Non-pigmented ciliary epithelial cell (primary cell): ENCODE results near the gene KHDC4.

Experiments
- DNase-seq: peaks from one replicate; pipeline ENCODE4 v3.0.0-alpha.2; 2010; ENCODE audit warnings: low read depth

The KHDC4 gene

GRCh38 chr1:155969377-155969791, 35.2 kb upstream of the KHDC4 start:
- no peak for DNase-seq

DNA sequence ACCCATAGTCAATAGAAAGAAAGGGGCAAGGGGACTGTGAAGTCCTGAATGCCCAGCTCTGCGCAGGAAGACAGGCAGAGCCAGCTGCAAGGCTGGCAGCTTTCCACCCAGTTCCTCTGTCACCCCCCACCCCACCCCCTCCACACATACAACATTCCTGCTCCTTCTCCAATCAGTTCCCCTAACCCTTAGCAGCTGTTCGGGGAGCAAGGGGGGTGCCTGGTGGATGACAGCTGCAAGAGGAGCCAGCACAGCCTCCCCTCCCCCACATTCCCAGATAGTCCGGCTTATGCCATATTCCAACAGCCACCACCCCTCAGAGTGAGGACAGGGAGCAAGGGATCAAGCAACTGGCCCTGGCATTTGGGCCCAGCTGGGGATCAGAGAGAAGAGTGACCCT, 34.5 kb upstream of the KHDC4 start:
- DNase-seq: no peak

- no peak for DNase-seq
Measured at GRCh38 chr1:155968051-155968400, 33.8 kb upstream of the KHDC4 start.

DNA sequence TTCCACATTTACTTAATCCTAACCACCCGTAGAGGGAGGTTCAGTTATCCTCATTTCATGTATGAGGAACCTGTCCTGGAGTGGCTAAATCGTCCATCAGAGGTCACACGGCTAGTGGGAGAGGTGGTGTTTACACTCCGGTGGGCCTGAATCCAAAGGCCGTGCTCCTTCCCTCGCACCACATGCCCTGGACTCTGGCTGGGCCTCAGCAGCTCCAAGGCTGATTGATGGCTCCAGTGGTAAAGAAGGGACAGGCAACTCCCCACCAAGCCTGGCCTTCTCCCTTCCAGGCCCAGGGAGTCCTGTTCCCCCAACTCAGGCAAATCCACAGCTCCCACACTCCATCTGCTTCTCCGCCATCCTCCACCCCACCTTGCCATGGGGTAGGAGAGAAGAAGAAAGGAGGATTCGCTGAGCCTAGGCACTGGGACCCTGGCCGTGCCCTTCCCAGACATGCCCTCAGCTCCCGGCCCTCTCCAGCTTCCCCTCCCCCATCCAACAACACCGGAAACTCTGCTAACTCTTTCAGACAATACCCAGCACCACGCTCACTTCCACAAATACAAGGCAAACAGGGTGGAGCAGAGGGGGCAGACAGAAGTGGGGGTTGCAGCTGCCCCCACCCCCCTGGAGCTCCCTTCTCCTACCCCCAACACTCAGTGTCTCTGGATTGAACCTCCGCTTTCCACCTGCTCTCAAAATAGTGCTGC, 33.3 kb upstream of the KHDC4 start:
- DNase-seq: no peak

GRCh38 chr1:155966750-155967149, 32.5 kb upstream of the KHDC4 start:
- DNase-seq: no peak

GRCh38 chr1:155966135-155966534, 31.9 kb upstream of the KHDC4 start:
- no peak for DNase-seq

- DNase-seq: no peak
Measured at GRCh38 chr1:155964193-155964592, 30.0 kb upstream of the KHDC4 start.

DNA sequence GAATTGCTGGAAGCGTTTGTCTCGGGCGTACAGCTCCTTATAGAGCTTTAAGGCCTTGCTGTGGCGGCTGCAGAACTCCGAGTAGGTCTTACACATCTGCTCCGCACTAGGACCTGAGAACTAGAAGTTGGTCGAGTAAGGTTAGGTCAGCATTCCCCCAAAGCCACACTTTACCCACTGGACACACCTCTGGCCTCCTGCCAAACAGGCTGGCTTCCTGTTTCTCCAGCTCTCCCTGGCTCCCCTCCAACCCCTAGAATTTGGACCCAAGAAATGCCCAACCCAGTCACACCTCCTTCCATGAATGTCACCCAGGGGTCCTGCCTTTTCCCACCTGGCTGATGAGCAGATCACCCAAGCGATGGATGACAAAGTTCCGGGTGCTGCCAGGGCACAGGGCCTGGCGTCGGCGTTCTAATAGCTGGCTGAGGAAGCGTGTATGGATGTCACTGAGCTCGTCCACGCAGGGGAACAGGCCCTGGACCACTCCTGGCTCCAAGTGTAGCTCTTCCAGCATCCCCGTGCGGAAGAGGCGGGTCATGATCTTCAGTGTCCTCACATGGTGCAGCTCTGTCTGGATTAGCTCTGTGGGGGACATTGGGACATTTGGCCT, 28.5 kb upstream of the KHDC4 start:
- DNase-seq: no peak

GRCh38 chr1:155961937-155962336, 27.7 kb upstream of the KHDC4 start:
- DNase-seq: peak; percentile 84

DNA sequence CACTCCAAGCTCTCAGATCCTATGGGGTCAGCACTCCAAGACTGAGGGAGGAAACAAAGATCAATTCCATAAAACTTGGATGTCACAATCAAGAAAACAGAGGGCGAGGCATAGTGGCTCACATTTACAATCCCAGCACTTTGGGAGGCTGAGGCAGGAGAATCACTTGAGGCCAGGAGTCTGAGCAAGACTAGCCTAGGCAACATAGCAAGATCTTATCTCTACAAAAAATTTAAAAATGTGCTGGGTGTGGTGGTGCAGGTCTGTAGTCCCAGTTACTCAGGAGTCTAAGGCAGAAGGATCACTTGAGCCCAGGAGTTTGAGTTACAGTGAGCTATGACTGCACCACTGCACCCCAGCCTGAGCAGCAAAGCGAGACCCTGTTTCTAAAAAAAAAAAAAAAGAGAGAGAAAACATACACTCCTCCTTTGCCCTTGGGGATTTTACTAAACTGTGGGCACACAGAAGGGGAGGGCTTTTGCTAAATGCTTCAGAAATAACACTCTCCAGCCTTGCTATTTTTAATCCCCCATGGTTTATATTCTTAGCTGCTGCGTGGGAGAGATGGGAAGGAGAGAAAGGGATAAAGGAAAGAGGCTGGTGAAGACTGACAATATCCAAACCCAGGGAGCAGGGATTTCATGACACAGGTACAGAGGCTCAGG, 26.0 kb upstream of the KHDC4 start:
- DNase-seq: no peak

DNA sequence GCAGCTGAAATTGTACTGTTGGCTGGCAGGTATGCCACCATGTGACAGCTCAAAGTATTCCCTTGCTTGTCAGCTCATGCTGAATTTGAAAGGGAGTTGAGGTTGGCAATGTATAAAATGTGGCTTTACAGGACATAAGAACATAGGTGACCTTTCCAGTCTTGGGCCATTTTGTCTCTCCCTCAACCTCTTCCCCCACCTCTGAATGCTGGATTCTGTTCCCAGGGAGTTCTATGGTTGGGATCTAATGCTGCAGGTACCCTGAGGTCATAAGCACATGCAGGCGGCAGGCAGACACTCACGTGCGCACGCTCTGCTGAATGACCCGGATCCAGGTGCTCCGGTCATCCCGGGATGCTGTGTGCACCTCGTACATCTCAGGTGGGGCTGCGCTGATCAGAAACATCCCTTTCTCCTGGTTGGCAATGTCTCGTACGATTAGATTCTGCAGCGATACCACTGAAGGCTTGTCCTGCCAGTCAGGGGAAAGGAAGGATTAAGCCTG, 23.2 kb upstream of the KHDC4 start:
- DNase-seq: no peak

- no peak for DNase-seq
Measured at GRCh38 chr1:155954645-155955044, 20.4 kb upstream of the KHDC4 start.

DNA sequence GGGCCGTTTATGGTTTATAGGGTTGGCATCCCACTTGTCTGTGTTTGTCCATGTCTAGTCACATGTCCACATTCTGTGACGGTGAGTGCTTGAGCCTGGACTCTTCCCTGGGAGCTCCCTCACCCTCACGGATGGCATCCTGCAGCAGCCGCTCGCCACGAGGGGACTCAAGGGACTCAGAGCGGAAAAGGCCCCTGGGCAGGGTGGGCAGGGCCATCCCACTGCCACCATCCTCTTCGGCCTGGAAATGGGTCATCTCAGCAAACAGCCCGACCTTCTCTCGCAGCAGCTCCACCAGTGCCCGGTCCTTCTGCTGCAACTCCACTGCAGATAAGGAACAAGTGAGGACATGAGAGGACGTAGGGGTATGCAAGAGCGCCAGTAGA, 18.3 kb upstream of the KHDC4 start:
- DNase-seq: no peak

DNA sequence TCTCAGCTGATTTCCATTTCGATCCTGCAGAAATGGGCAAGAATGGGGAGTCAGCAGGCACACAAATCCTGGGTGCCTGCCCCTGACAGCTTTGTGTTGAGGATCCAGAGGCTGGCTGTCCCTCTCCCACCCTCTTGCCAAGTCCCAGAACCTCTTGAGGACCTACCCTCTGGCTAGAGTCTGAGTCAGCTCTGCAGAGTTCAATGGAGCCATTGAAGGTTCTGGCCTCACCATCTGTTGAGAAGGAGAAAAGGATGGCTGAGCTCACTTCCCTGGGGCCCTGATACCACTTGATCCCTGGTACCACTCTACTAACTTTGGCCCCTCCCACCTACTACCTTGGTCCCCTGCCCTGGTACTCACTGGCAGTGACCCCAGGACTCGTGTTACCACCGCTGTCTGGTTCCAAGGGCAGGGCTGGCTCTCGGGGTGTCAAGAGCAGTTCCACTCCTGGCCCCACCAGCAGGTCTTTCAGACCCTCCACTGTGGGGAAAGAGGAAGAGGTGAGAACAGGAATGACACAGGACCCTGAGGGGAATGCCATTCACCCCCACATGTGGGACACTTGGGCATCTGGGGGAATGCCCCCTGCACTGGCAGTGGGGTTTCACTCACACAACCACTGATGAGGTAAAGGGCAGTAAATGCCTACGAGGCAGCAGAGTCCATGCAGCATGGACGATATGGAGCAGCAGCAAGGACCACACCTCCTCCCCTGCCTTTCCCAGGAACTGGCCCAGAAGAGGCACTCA, 17.7 kb upstream of the KHDC4 start:
- no peak for DNase-seq

- no peak for DNase-seq
Measured at GRCh38 chr1:155950829-155951228, 16.6 kb upstream of the KHDC4 start.

GRCh38 chr1:155947741-155948140, 13.5 kb upstream of the KHDC4 start:
- no peak for DNase-seq

DNA sequence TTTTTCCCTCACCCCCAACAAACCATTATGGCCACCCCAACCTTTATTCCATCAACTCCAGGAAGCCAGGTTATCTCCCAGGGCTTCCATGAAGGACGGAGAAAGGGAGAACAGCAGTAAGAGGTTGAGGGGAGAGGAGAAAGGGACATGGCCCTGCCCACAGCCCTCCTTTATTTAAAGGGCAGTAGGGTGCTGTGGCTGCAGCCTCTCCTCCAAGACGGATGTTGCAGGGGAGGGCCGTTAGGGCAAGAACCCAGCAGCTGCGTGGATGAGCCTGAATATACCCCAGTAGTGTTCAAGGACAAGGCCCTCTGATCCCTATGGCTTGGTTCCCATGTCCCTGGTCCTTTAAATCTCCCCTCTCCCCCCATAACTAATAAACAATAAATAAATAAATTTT, 13.1 kb upstream of the KHDC4 start:
- DNase-seq: no peak

DNA sequence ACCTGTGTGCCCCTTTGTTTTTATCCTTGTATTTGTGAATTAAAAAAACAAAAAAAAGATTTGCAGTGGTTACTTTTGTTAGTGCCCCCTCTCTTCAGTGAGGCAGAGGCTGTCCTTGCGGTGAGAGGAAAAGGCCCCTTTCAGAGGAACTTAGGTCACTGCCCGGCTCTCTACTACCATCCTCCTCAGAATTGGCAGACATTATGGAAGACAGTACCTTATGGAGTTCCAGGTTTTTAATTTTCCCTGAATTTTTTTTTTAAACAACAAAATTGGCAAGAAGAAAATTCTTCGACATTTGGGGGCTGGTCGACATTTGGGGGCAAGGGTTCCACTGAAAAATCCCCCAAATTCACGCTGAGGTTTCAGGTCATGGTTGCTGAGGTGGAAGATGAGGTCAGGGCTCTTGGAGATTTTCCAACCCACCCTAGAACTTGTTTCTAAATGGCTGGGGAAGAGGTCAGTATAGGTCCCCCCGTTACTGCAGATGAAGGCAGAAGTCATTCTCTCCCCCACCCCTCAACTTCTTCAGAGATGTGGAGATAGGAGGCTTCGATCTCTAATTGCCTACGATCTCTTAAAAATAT, 12.5 kb upstream of the KHDC4 start:
- DNase-seq: no peak

DNA sequence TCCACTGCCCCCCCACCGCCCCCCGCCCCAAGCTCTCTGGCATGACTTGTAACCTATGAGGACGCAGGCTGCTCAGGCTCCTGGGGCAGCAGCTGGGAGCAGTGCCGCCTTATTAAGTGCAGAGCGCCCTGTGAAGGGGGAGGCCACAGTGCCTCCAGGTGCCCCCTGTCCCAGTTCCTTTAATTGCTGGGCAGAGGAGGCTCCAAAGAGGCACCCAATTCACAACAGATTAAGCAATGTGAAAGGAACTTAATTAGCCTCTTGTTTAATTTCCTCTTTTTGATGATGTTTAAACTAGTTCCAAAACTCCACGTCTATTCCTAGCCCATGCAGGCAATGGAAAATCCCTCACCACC, 10.2 kb upstream of the KHDC4 start:
- no peak for DNase-seq

- DNase-seq: no peak
Measured at GRCh38 chr1:155942578-155943141, 8.4 kb upstream of the KHDC4 start.

GRCh38 chr1:155941845-155942531, 7.8 kb upstream of the KHDC4 start:
- DNase-seq: no peak
